Measurements from ENCODE around the gene UACA.
A peak's percentile ranks its signal among the peaks of the same experiment; 100 is the strongest.
"Not testable (repeated sequence)": the region's sequence is repeated elsewhere in the genome, so short reads cannot be mapped to it uniquely, and the experiment has no call there.

The UACA gene

GRCh38 chr15:70664494-70664893 is 98.9 kb downstream of the UACA start:
- no peak for DNase-seq (ENCODE audit: low spot score)

GRCh38 chr15:70663069-70663468 is 100.3 kb downstream of the UACA start:
- DNase-seq (ENCODE audit: low spot score), result not testable (repeated sequence)

- DNase-seq (ENCODE audit: low spot score), result no peak
Measured at GRCh38 chr15:70659662-70660061, 103.7 kb downstream of the UACA start.

- DNase-seq (ENCODE audit: low spot score), result no peak
Measured at GRCh38 chr15:70658641-70659040, 104.7 kb downstream of the UACA start.

GRCh38 chr15:70653426-70653825 is 109.9 kb downstream of the UACA start:
- DNase-seq (ENCODE audit: low spot score), result no peak

- no peak for DNase-seq (ENCODE audit: low spot score)
Measured at GRCh38 chr15:70652341-70652740, 111.0 kb downstream of the UACA start.

GRCh38 chr15:70651303-70651845 is 112.0 kb downstream of the UACA start:
- DNase-seq (ENCODE audit: low spot score), result no peak

GRCh38 chr15:70650567-70651302 is 112.6 kb downstream of the UACA start:
- DNase-seq (ENCODE audit: low spot score), result no peak

- no peak for DNase-seq (ENCODE audit: low spot score)
Measured at GRCh38 chr15:70647396-70647795, 116.0 kb downstream of the UACA start.

GRCh38 chr15:70646169-70646568 is 117.2 kb downstream of the UACA start:
- DNase-seq (ENCODE audit: low spot score), result no peak

GRCh38 chr15:70643783-70644125 is 119.6 kb downstream of the UACA start:
- DNase-seq (ENCODE audit: low spot score), result no peak

- no peak for DNase-seq (ENCODE audit: low spot score)
Measured at GRCh38 chr15:70643106-70643782, 120.1 kb downstream of the UACA start.

GRCh38 chr15:70636540-70637165 is 126.7 kb downstream of the UACA start:
- peak; percentile 4 for DNase-seq (ENCODE audit: low spot score)

GRCh38 chr15:70635895-70636294 is 127.5 kb downstream of the UACA start:
- DNase-seq (ENCODE audit: low spot score), result no peak

GRCh38 chr15:70633991-70634390 is 129.4 kb downstream of the UACA start:
- no peak for DNase-seq (ENCODE audit: low spot score)

GRCh38 chr15:70633103-70633831 is 130.1 kb downstream of the UACA start:
- no peak for DNase-seq (ENCODE audit: low spot score)

GRCh38 chr15:70632491-70633102 is 130.8 kb downstream of the UACA start:
- no peak for DNase-seq (ENCODE audit: low spot score)

GRCh38 chr15:70632079-70632478 is 131.3 kb downstream of the UACA start:
- DNase-seq (ENCODE audit: low spot score), result no peak

GRCh38 chr15:70629735-70630273 is 133.6 kb downstream of the UACA start:
- DNase-seq (ENCODE audit: low spot score), result no peak

GRCh38 chr15:70628549-70628896 is 134.8 kb downstream of the UACA start:
- DNase-seq (ENCODE audit: low spot score), result no peak

- no peak for DNase-seq (ENCODE audit: low spot score)
Measured at GRCh38 chr15:70627734-70628548, 135.4 kb downstream of the UACA start.

Measured in NAMALWA (cell line).